HG03354 (cell line): ENCODE results near the gene PIK3R5.
"Not testable (repeated sequence)": the region's sequence is repeated elsewhere in the genome, so short reads cannot be mapped to it uniquely, and the experiment has no call there.

Source experiments
- ATAC-seq: cut with Tn5 transposase; IDR thresholded peaks from one replicate; pipeline ENCODE4 v1.9.1; 2021; ENCODE audit warnings: mild to moderate bottlenecking; ENCODE audit not compliant: unreplicated experiment, poor library complexity, severe bottlenecking

Gene PIK3R5

DNA sequence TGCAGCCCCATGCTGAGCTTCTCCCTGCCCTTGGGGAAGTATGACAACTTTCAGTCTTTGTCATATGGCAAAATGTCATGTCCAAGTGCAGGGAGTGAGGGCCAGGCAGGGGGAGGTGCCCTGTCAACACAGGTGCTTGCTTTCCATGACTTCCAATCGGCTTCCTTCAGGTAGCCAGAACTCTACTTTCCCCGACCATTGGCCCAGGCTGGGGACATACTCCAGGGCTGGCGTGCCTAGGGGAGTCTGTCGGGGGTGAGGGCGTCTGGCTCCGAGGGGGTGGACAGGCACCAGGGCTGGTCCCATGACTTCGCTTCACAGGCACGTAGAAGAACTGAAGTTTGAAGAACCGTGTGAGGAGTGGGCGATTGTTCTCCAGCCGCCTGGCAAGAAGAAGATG, 78.2 kb downstream of the PIK3R5 start:
- no peak for ATAC-seq

DNA sequence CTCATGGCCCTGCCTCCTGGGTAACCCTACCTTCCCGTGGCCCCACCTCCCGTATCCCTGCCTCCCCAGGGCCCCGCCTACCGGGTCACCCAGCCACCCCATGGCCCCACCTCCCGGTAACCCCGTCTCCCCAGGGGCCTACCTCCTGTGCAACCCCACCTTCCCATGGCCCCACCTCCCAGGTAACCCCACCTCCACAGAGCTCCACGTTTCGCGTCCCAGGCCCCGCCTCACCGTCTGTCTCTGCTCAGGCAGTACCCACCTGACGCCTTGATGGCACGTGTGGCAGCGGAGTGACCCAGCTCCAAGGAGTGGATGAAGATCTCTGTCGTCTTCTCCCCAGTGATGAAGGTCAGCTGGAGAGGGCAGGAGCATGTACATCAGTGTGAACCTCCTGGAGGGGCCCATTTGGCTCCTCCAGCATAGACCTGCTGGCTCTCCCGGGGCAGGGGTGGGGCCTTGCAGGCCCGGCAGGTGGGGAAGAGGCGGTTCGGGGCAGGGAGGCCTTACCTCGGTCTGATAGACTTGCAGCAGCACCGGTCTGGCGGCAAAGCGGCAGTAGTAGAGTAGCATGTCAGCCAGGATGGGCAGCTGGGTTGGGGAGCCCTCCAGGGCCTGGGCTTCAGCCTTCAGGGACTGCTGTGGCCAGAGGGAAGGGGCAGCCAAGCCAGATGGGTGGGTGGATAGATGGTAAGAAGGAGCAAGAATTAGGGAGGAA, 79.4 kb downstream of the PIK3R5 start:
- no peak for ATAC-seq

DNA sequence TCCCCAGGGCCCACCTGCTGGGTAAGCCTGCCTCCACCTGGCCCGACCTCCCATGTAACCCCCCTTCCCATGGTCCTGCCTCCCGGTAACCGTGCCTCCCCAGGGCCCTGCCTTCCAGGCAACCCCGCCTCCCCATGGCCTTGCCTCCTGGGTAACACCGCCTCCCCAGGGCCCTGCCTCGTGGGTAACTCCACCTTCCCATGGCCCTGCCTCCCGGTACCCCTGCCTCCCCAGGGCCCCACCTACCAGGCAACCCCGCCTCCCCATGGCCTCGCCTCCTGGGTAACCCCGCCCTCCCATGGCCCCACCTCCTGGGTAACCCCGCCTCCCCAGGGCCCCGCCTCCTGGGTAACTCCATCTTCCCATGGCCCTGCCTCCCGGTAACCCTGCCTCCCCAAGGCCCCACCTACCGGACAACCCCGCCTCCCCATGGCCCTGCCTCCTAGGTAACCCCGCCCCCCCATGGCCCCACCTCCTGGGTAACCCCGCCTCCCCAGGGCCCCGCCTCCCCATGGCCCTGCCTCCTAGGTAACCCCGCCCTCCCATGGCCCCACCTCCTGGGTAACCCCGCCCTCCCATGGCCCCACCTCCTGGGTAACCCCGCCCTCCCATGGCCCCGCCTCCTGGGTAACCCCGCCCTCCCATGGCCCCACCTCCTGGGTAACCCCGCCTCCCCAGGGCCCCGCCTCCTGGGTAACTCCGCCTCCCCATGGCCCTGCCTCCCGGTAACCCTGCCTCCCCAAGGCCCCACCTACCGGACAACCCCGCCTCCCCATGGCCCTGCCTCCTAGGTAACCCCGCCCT, 80.1 kb downstream of the PIK3R5 start:
- ATAC-seq = not testable (repeated sequence)

DNA sequence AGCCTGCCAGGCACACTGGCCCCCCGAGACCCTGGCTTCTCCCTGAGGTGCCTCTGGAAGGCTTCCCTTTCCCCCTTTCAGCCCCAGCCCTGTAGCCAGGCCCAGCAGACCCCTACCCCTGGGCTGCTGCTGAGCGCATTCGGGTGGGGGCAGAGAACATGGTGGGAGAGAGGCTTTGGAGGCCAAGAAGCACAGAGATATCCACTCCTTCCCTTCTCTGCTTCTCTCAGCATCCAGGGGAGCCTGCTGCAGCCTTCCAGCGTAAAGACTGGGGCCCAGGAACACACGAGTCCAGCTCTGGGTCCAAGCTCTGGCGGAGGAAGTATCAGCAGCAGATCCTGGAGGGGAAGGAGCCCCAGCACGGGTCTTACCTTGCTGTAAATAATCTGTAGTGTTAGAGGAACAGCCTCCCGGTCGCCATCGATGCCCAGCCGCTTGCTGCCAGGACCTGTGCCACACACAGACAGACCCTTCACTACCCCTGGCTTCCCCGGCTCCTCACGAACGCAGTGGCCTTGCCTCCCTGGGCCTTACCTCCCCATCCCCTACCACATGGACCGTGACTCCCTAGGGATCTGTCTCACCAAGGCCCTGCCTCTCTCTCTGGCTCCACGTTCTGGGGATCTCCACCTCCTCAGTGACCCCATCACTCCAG, 81.0 kb downstream of the PIK3R5 start:
- no peak for ATAC-seq

DNA sequence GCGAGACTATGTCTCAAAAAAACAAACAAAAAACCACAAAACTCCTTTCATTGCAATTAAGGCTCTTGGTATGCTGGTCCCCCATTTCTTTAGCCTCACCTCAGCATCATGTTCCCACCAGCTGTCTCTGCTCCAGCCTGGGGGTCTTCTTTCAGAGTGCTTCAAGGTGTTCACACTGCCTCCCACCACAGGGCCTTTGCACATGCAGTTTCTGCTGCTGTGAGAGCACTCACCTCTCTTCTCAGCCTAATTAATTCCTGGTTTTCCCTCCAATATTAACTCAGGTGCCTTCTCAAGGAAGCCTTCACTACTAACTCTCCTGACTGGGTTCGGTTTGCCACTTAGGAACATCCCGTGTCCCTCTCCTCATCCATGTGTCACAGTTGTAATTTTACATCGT, 82.2 kb downstream of the PIK3R5 start:
- ATAC-seq = no peak

DNA sequence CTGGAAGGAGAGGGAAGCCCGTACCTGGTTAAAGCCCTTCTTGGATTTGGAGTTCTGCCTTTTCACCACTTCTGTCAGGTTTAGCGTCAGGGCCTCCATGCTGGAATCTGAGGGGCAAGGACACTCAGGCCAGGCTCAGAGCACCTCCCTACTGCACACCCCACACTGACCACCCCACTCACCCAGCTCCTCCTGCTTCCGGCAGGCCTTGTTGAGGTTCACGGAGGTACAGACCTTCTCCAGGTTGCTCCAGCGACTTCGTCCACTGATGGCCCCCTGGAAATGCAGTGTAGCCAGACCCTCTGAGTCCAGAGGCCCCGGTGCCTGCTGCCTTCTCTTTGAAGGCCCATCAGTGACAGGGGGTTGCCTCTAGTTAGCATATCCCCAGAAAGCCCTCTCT, 83.9 kb downstream of the PIK3R5 start:
- no peak for ATAC-seq

DNA sequence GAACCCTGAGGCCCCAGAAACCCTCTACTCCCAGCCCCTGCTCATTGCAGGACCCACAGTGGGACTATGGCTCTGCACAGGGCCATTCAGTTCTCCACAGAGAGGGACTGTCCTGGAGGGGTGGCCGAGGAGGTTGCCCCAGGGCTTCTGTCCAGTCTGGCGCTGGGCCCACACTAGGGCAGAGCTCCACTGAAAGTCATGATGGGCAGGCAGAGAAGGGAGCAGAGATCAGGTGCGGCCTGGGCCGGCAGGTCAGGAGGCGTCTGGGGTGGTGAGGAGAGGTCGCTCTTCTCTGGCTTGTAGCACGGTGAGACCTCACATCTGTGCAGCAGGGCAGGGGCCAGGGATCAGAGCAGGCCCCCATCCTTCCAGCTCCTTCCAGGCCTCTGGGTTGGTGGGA, 85.0 kb downstream of the PIK3R5 start:
- ATAC-seq = no peak

DNA sequence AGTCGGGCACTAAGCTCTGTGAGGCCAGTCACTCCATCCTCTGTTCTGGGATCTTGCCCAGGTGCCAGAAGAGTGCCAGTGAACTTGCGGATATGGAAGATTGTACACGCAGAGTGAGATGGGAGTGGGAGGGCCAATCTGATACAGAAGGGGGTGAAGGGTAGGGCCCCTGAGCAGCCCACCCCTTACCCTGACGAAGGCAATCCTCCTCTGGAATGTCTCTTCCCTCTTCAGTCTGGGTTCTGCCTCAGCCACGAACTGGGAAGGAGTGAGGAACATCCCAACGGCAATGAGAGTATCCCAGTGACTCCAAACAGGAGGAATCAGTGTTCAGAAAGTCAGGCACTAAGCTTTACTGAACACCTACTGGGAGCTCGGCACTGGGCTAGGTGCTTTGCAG, 86.1 kb downstream of the PIK3R5 start:
- no peak for ATAC-seq

DNA sequence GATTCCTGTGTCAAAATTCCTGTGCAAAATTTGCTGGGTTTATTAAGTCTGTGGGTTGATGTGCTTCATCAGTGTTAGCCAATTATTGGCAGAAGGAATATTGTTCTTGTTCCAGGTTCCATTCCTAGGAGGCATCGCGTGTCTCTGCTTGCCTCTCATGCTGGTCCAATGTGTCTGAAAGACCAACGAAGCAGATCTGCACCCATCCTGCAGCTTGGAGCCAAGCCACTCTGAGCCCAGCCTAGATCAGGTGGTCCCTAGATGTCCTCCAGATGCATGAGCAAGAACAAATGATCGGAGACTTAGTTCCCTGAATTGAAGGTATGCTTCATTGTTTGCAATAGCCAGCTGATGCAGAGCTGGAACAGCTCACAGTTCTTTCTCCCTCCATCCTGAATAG, 87.5 kb downstream of the PIK3R5 start:
- ATAC-seq = no peak

DNA sequence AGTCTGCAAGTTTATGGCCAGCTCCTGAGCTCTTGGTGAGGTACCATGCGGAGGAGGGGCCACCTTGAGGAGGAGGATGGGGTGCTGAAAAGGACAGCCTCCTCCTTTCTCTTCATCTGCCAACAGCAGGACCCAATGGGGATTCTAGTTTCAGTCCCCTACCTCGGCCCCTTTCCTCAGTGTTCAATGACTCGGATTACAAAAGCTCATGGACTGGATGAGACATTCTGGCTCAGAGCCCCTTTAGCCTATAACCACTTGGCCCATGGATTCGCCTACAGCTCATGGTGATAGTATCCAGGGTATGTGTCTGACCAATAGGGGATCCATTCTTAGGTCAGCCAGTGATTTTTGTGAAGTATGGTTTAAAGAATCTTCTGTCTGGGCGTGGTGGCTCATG, 89.5 kb downstream of the PIK3R5 start:
- ATAC-seq = no peak

DNA sequence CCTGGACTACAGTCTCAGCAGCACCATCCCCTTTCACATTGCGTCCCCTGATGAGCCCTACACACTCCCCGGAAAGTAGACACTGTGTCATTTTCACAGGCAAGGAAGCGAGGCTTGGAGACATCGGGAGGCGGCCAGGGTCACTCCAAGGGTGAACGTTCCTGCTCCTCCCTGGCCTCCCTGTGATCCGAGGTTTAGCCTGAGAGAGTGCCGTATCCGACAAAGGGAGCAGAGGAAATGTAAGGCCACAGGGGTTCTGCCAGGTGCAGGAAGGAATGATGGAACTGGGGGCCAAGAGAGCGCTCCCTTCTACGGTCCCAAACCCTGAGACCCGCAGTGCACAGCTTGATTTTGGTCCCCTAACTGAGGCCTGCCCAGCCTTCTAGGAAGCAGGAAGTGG, 90.1 kb downstream of the PIK3R5 start:
- ATAC-seq = no peak

DNA sequence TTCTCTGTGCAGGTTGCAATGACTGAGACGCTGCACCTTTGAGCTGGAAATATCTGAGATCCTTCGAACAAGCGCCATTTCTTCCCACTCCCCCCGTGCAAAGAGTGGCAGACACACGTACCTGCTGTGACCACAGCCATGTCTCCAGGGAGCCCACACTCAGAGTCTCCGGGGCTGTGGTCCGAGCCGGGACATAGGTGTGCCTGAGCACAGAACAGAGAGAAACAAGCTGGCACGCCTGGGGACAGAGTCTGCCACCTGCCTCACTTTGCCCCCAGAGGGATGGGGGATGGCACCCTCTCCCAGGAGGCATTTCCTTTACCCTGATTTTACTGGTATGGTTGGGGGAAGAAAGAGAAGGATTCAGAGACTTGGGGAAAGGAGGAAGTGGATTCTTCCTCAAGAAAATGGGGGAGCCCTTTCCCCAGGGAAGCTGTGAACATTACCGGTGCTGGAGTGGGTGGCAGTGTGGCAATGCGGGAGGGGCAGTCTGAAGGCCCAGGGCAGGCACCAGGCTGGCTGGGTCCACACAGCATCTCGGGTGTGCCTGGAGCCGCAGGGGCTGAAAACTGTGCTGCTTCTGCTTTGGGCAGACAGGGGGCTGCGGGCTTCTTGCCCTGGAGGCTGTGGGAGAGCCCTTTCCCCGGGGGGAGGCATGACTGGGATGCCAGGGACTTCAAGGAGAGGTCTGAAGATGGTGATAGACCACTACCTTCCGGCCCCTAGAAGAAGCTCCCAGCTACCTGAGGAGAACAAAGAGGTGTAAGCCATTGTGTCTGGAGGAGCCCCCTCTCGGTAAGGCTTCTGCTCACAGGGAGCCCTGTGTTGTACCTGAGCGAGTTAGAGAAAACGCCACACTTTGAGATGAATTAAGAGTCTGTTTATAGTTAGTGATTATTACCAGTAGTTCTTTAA, 91.4 kb downstream of the PIK3R5 start:
- ATAC-seq = no peak

DNA sequence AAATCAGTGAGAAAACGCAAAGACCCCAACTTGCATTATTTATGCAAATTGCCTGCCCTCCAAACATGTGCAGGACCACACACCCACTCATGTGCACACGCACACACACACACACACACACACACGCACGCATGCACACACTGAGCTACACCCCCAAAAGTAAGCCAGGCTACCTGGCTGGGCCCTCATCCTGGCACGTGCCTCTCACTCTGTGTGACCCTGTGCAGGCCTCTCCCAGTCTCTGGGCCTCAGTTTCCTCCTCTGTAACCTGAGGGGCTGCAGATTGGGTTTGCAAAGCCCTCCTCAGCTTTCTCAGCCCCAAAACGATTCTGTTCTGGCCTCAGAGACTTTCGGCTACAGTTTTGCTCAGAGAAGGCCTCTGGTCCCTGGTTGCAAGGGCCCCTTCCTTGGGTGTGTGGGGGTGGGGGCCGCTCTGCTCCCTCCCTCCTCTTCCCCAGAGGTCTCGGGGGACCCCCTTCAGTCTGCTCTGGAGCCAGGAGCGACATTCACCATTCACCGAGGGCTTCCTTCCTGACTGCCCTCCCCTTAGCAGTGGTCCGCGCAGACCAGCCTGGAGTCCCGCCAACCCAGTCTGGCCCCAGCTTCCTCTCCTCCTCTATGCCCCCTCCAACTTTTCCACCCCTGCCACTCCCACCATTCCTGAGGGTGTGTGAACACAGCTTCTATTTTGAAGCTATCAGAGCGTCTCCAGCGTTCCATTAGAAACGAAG, 92.6 kb downstream of the PIK3R5 start:
- ATAC-seq = no peak

DNA sequence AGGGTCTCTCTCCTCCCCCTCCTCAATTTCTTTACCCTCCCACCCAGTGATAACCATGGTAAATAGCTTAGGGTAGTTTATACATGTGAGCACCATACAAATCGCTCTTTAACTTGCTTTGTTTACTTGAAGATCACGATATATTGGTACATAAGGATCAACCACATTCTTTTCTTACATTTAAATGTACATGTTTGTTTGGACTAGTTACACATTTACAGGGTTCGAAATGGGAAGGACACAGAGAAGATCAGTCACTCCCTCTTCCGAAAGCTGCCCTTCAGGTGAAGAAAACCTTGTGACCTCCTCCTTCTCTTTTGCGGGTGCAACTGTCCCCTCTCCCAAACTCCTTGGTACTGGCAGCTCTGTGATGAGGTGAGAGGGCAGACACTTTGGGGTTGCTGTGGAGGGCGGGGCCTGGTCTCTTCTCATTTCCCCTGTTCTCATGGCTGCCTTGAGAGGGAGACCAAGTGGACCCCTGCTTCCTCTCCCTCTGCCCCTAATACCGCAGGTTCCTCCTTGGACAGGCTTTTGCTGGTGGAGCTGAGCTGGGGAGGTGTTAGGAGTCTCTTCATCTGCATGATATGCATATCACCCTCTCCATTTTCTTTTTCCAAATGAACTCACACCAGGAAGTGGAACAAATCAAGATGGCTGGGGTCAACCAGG, 93.3 kb downstream of the PIK3R5 start:
- ATAC-seq = no peak

DNA sequence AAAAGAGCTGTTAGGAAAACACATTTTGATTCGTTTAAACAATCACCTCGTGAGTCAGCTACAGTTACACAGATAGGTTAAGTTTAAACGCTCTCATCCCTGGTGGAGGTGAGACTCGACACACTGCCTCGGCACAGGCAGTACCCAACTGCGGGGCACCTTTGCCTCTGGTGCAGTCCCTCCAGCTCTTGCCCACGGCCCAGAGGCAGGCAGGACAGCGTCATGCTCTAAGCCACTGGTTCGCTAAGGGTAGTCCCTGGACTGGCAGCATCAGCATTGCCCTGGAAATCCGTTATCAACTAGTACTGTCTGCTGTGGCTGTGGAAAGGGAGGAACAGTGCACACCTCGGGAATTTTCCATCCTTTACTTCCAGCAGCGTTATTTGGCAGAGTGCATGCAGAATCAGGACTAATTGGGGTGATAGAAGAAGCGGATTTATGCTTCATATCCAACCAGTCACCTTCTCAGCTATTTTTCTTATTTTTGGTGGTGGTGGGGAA, 94.4 kb downstream of the PIK3R5 start:
- no peak for ATAC-seq

DNA sequence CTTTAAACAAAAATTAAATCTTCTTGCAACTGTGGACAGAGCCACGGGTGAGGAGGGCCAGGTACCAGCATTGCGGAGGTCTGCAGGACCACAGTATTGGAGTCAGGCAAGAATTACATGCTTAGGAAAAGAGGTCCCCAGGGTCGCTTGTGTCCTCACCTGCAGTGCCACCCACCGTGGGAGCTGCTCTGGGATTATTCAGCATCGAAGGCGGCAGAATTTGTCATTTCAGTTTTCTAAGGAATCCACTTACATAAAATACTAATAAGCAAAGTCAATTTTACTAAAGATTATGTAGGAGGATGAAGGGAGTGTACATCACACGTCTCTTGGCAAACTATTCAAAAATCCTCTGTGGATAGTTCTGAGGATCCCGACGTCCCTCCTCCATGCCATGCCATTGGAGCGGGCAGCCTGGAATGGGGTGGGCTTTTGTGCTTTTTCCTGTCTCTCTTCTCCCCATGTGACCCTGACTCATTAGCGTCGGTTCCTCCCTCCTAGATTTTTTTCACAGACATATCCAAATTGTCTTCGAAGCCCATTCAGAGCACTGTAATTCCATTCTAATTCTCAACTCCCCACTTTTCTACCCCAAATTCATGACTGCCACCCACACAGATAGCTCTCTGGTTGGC, 95.0 kb downstream of the PIK3R5 start:
- no peak for ATAC-seq

DNA sequence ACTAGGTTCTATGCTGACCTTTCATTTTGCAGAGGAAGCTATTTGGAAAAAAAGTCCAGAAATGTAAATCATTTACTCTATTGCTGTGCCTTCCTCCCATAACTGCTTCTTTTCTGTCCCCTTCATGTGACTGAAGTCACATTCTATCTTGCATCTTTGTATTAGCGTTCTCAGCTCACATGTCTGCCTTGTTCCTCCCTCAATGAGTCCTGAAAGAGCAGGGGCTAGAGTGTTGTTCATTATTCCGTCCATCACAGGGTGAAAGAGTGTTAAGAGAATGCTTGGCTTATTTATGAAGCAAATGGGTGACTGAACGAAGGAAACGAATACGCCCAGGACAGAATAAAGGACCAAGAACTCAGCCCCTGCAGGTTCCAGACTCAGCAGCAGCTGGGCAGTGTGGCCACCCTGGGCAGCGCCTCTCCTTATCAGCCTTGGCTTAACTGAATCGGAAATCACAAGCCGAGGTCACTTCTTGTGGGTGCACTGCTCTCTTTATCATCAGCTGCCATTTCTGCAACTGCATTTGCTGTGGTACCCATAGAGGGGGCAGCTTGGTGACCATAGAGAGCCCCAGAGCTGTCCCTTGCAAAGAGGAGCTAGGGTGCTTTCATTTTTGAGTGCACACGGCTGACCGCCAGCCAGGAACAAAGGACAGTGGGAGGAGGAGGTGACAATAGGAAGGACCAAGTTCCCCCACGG, 96.2 kb downstream of the PIK3R5 start:
- ATAC-seq = peak; percentile 10
